Measurements from ENCODE around the gene TYMP. TPM values are rescaled to one million over a fixed set of nuclear protein-coding genes. Genes with fewer than 3 reads are reported as not detected.
"Not testable (repeated sequence)": the region's sequence is repeated elsewhere in the genome, so short reads cannot be mapped to it uniquely, and the experiment has no call there.

TYMP gene
- total RNA-seq, 1 donor from 2014 or later: 6.3 TPM

- DNase-seq (ENCODE audit: low spot score): no peak
- Mint-ChIP-seq H3K36me3 (ENCODE audit: low read depth, unreplicated experiment) (peaks cover 18% of the 10 kb centered on the region), H3K27me3 (ENCODE audit: unreplicated experiment) (peaks cover 13% of the 10 kb centered on the region), H3K4me3 (ENCODE audit: unreplicated experiment) (no peak overlapping the region), H3K27ac (ENCODE audit: unreplicated experiment) (no peak overlapping the region), H3K9me3 (ENCODE audit: unreplicated experiment) (no peaks in the 10 kb centered on the region), H3K4me1 (ENCODE audit: unreplicated experiment) (peaks cover 6% of the 10 kb centered on the region)
- no peak for TF ChIP-seq CTCF (IDR thresholded peaks at IDR 0.05; ENCODE audit: unreplicated experiment)
Measured at GRCh38 chr22:50522208-50522805, 7.5 kb downstream of the TYMP start.

- Mint-ChIP-seq H3K9me3 (ENCODE audit: unreplicated experiment) (no peaks in the 10 kb centered on the region), H3K4me1 (ENCODE audit: unreplicated experiment) (peaks cover 6% of the 10 kb centered on the region), H3K36me3 (ENCODE audit: low read depth, unreplicated experiment) (peaks cover 18% of the 10 kb centered on the region), H3K27ac (ENCODE audit: unreplicated experiment) (no peak overlapping the region), H3K4me3 (ENCODE audit: unreplicated experiment) (no peak overlapping the region), H3K27me3 (ENCODE audit: unreplicated experiment) (peaks cover 10% of the 10 kb centered on the region)
- TF ChIP-seq CTCF (IDR thresholded peaks at IDR 0.05; ENCODE audit: unreplicated experiment): no peak
- no peak for DNase-seq (ENCODE audit: low spot score)
Measured at GRCh38 chr22:50521710-50522109, 8.1 kb downstream of the TYMP start.

- peaks cover 6% of the 10 kb centered on the region for H3K4me1 Mint-ChIP-seq (ENCODE audit: unreplicated experiment)
Measured at GRCh38 chr22:50520826-50521453, 8.9 kb downstream of the TYMP start.

GRCh38 chr22:50520184-50520583, 9.6 kb downstream of the TYMP start:
- not testable (repeated sequence) for H3K4me3 Mint-ChIP-seq (ENCODE audit: unreplicated experiment)

More at GRCh38 chr22:50520826-50521453, 8.9 kb downstream of the TYMP start:
- H3K4me3 Mint-ChIP-seq (ENCODE audit: unreplicated experiment): no peak overlapping the region
- DNase-seq (ENCODE audit: low spot score): no peak
- H3K27me3 Mint-ChIP-seq (ENCODE audit: unreplicated experiment): peaks cover 10% of the 10 kb centered on the region
- no peak overlapping the region for H3K27ac Mint-ChIP-seq (ENCODE audit: unreplicated experiment)
- peaks cover 18% of the 10 kb centered on the region for H3K36me3 Mint-ChIP-seq (ENCODE audit: low read depth, unreplicated experiment)
- no peak for TF ChIP-seq CTCF (IDR thresholded peaks at IDR 0.05; ENCODE audit: unreplicated experiment)
- H3K9me3 Mint-ChIP-seq (ENCODE audit: unreplicated experiment): no peaks in the 10 kb centered on the region

GRCh38 chr22:50519151-50519550, 10.7 kb downstream of the TYMP start:
- no peak overlapping the region for H3K27ac Mint-ChIP-seq (ENCODE audit: unreplicated experiment)
- H3K27me3 Mint-ChIP-seq (ENCODE audit: unreplicated experiment): peaks cover 7% of the 10 kb centered on the region
- no peak overlapping the region for H3K4me3 Mint-ChIP-seq (ENCODE audit: unreplicated experiment)
- H3K36me3 Mint-ChIP-seq (ENCODE audit: low read depth, unreplicated experiment): peaks cover 17% of the 10 kb centered on the region
- H3K9me3 Mint-ChIP-seq (ENCODE audit: unreplicated experiment): no peaks in the 10 kb centered on the region
- peaks cover 2% of the 10 kb centered on the region for H3K4me1 Mint-ChIP-seq (ENCODE audit: unreplicated experiment)
- TF ChIP-seq CTCF (IDR thresholded peaks at IDR 0.05; ENCODE audit: unreplicated experiment): no peak
- DNase-seq (ENCODE audit: low spot score): no peak

More at GRCh38 chr22:50520184-50520583, 9.6 kb downstream of the TYMP start:
- not testable (repeated sequence) for H3K27me3 Mint-ChIP-seq (ENCODE audit: unreplicated experiment); DNase-seq (ENCODE audit: low spot score); H3K9me3 Mint-ChIP-seq (ENCODE audit: unreplicated experiment); H3K27ac Mint-ChIP-seq (ENCODE audit: unreplicated experiment); H3K4me1 Mint-ChIP-seq (ENCODE audit: unreplicated experiment)
- H3K36me3 Mint-ChIP-seq (ENCODE audit: low read depth, unreplicated experiment): peaks cover 18% of the 10 kb centered on the region
